Vagina (tissue), 2 donors: ENCODE data around the gene FCMR.

Experiments
- POLR2A ChIP-seq, 2 donors: fragments of 450-650 bp; IDR thresholded peaks; one replicate each; pipeline ENCODE4 v1.6.1; 2017; ENCODE audit warnings: antibody characterized with exemption in 2 of 2, mild to moderate bottlenecking in 2 of 2, moderate library complexity in 2 of 2
- POLR2AphosphoS5 ChIP-seq, 2 donors: sonication (generic); formaldehyde crosslinking; IDR thresholded peaks; one replicate each; pipeline ENCODE4 v1.9.0; 2017; ENCODE audit warnings: antibody characterized with exemption in 2 of 2, mild to moderate bottlenecking in 2 of 2, low read depth in 1 of 2; ENCODE audit not compliant: insufficient read depth in 1 of 2
- TF ChIP-seq, protein P1 (sequence below), 3 experiments: fragments of 450-650 bp in 2 of 3; fragments of 200-600 bp in 1 of 3; sonication (generic) in 1 of 3; IDR thresholded peaks; one replicate each; pipeline ENCODE4 v1.5.1; 2017 to 2019; ENCODE audit warnings: antibody characterized with exemption in 3 of 3, mild to moderate bottlenecking in 2 of 3, moderate library complexity in 2 of 3

DNA sequence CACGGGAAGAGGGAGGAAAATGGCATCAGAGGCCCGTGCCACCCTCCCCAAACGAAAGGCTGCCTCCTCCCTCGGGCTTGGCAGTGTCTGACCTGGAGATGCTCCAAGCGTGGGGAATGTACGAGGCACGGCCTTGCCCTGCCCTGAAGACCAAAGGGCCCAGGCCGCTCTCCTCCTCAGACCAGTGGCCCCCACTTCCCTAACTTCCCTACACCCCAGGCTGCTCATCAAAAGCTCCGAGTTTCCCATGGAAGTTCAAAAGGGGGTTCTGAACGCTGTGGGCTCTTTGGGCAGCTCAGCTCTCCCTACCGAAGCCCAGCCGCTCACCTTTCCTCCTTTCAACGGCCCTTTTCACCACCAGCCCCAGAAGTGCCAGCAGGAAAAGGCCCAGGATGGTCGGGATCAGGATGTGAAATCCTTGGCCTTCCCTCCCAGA, 11.8 kb downstream of the FCMR start:
- TF ChIP-seq, protein P1, sequence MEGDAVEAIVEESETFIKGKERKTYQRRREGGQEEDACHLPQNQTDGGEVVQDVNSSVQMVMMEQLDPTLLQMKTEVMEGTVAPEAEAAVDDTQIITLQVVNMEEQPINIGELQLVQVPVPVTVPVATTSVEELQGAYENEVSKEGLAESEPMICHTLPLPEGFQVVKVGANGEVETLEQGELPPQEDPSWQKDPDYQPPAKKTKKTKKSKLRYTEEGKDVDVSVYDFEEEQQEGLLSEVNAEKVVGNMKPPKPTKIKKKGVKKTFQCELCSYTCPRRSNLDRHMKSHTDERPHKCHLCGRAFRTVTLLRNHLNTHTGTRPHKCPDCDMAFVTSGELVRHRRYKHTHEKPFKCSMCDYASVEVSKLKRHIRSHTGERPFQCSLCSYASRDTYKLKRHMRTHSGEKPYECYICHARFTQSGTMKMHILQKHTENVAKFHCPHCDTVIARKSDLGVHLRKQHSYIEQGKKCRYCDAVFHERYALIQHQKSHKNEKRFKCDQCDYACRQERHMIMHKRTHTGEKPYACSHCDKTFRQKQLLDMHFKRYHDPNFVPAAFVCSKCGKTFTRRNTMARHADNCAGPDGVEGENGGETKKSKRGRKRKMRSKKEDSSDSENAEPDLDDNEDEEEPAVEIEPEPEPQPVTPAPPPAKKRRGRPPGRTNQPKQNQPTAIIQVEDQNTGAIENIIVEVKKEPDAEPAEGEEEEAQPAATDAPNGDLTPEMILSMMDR (IDR thresholded peaks at IDR 0.05) = no peak
- TF ChIP-seq POLR2AphosphoS5 (IDR thresholded peaks at IDR 0.05; ENCODE audit: insufficient read depth in 1 of 2, low read depth in 1 of 2) (peak in 1 of 2 donors; percentile 2), POLR2A (IDR thresholded peaks at IDR 0.05) (no peak)
